22Rv1 (cell line): ENCODE results near the gene LY6G5B.

Experiments used
- CTCF ChIP-seq: fragments of 450-650 bp; IDR thresholded peaks from 2 replicates; pipeline ENCODE4 v1.5.1; 2017; ENCODE audit warnings: mild to moderate bottlenecking
- ZFX ChIP-seq: fragments of 450-650 bp; IDR thresholded peaks from 2 replicates; pipeline ENCODE4 v1.6.1; 2017; ENCODE audit warnings: antibody characterized with exemption, borderline replicate concordance

GRCh38 chr6:31691564-31692108 is 21.9 kb downstream of the LY6G5B start:
- TF ChIP-seq CTCF (no peak), ZFX (no peak)
